SK-N-SH (cell line): Measurements from ENCODE around the gene SLC6A9. TPM values are rescaled to one million over a fixed set of nuclear protein-coding genes. Genes with fewer than 3 reads are reported as not detected.

Experiments
- CTCF ChIA-PET: fragments of 300-600, 350-600 bp; formaldehyde crosslinking; extraction: SDS; loops from one replicate; lab custom pipeline; 2021; lab: Yijun Ruan, JAX
- POLR2A ChIA-PET: fragments of 350-600 bp; sonication (Branson Sonifier 250); formaldehyde crosslinking; extraction: SDS; loops from one replicate; lab custom pipeline; 2020; ENCODE audit warnings: antibody characterized with exemption, inconsistent platforms; lab: Yijun Ruan, JAX
- DNase-seq: peaks from one replicate; pipeline ENCODE4 v3.0.0; 2012
- H2AFZ ChIP-seq: fragments of 200-600 bp; sonication (generic); 2 replicates; pipeline ENCODE4 v1.8.1; 2016; ENCODE audit warnings: antibody characterized with exemption, mild to moderate bottlenecking, low read depth
- H3F3A ChIP-seq: fragments of 200-600 bp; sonication (generic); replicated peaks from 2 replicates; pipeline ENCODE3; 2016; ENCODE audit warnings: antibody characterized with exemption, mild to moderate bottlenecking; ENCODE audit not compliant: insufficient read depth
- H3K27ac ChIP-seq, 2 experiments: fragments of 200-500 bp in 1 of 2; fragments of 200-600 bp in 1 of 2; sonication (Bioruptor generic) in 1 of 2; sonication (generic), shearing (Covaris generic) in 1 of 2; 2 replicates each; pipeline versions ENCODE4 v1.5.1 to v1.6.1; 2014 to 2016; ENCODE audit warnings: low read depth in 2 of 2, inconsistent platforms in 1 of 2, low read length in 1 of 2, mild to moderate bottlenecking in 1 of 2, mixed read lengths in 1 of 2
- H3K27me3 ChIP-seq: fragments of 200-600 bp; sonication (generic), shearing (Covaris generic); 2 replicates; pipeline ENCODE4 v1.6.1; 2016; ENCODE audit warnings: mixed run types; ENCODE audit not compliant: insufficient read depth
- H3K36me3 ChIP-seq, 2 experiments: fragments of 200-500 bp in 1 of 2; fragments of 200-600 bp in 1 of 2; sonication (Bioruptor generic) in 1 of 2; sonication (generic) in 1 of 2; replicated peaks in 1 of 2; 2 replicates each; pipeline versions ENCODE3 to v1.5.1; 2014 to 2016; ENCODE audit warnings: low read length in 1 of 2, mild to moderate bottlenecking in 1 of 2; ENCODE audit not compliant: insufficient read depth in 2 of 2, control insufficient read depth in 1 of 2
- H3K4me1 ChIP-seq, 2 experiments: fragments of 200-500 bp in 1 of 2; fragments of 200-600 bp in 1 of 2; sonication (Bioruptor generic) in 1 of 2; sonication (generic), shearing (Covaris generic) in 1 of 2; 2 replicates each; pipeline versions ENCODE4 v1.5.1 to v1.6.1; 2014 to 2016; ENCODE audit warnings: low read depth in 1 of 2, low read length in 1 of 2, mixed run types in 1 of 2; ENCODE audit not compliant: insufficient read depth in 2 of 2, control insufficient read depth in 1 of 2
- H3K4me2 ChIP-seq: fragments of 200-600 bp; sonication (generic), shearing (Covaris generic); 2 replicates; pipeline ENCODE4 v1.6.1; 2017; ENCODE audit warnings: mixed run types
- H3K4me3 ChIP-seq, 2 experiments: fragments of 200-500 bp in 1 of 2; fragments of 200-600 bp in 1 of 2; sonication (Bioruptor generic) in 1 of 2; sonication (generic), shearing (Covaris generic) in 1 of 2; 2 replicates each; pipeline versions ENCODE4 v1.5.1 to v1.8.1; 2014 to 2016; ENCODE audit warnings: low read depth in 2 of 2, inconsistent platforms in 1 of 2, low read length in 1 of 2, mild to moderate bottlenecking in 1 of 2, mixed read lengths in 1 of 2, moderate library complexity in 1 of 2
- H3K79me2 ChIP-seq: fragments of 200-600 bp; sonication (generic); 2 replicates; pipeline ENCODE4 v1.8.1; 2017; ENCODE audit warnings: mild to moderate bottlenecking; ENCODE audit not compliant: insufficient read depth
- H3K9ac ChIP-seq: fragments of 200-600 bp; sonication (generic); 2 replicates; pipeline ENCODE4 v1.6.1; 2017; ENCODE audit warnings: mixed run types
- H3K9me2 ChIP-seq: fragments of 200-600 bp; sonication (generic); 2 replicates; pipeline ENCODE4 v1.6.1; 2017; ENCODE audit warnings: mixed run types
- H3K9me3 ChIP-seq: fragments of 200-600 bp; sonication (generic); 2 replicates; pipeline ENCODE4 v1.6.1; 2017; ENCODE audit warnings: mixed run types, mild to moderate bottlenecking, moderate library complexity
- H4K20me1 ChIP-seq: fragments of 200-600 bp; sonication (generic); 2 replicates; pipeline ENCODE4 v1.6.1; 2017; ENCODE audit warnings: mild to moderate bottlenecking, mixed run types; ENCODE audit not compliant: insufficient read depth
- CHD2 ChIP-seq: fragments of 150-350 bp; IDR thresholded peaks from 2 replicates; pipeline ENCODE4 v1.6.1; 2018; ENCODE audit warnings: low read length; ENCODE audit not compliant: partially characterized antibody
- EP300 ChIP-seq, 2 experiments: IDR thresholded peaks; 2 replicates each; pipeline versions ENCODE4 v1.4.0 to v1.6.1; 2012; ENCODE audit warnings: borderline replicate concordance in 1 of 2, low read depth in 1 of 2, low read length in 1 of 2
- FOXJ3 ChIP-seq: sonication (generic); formaldehyde crosslinking; IDR thresholded peaks from 2 replicates; pipeline ENCODE4 v1.5.1; 2020; ENCODE audit warnings: mild to moderate bottlenecking, missing genetic modification reagents
- MEF2A ChIP-seq: IDR thresholded peaks from 2 replicates; pipeline ENCODE4 v1.4.0; 2012; ENCODE audit warnings: low read depth, borderline replicate concordance
- MXI1 ChIP-seq: IDR thresholded peaks from 2 replicates; pipeline ENCODE4 v1.6.1; 2012; ENCODE audit warnings: mild to moderate bottlenecking, low read depth, low read length, improper control_type of control experiment
- NRF1 ChIP-seq: IDR thresholded peaks from 2 replicates; pipeline ENCODE4 v1.6.1; 2012; ENCODE audit warnings: low read depth, mild to moderate bottlenecking, low read length
- RCOR1 ChIP-seq: fragments of 150-350 bp; IDR thresholded peaks from 2 replicates; pipeline ENCODE4 v1.6.1; 2017; ENCODE audit warnings: antibody characterized with exemption, low read length
- RFX5 ChIP-seq: IDR thresholded peaks from 2 replicates; pipeline ENCODE4 v1.6.1; 2012; ENCODE audit warnings: mild to moderate bottlenecking, improper control_type of control experiment, low read length
- USF2 ChIP-seq: fragments of 150-350 bp; IDR thresholded peaks from 2 replicates; pipeline ENCODE4 v1.6.1; 2017; ENCODE audit warnings: antibody characterized with exemption, low read length, low read depth, borderline replicate concordance
- ZBTB33 ChIP-seq: IDR thresholded peaks from 2 replicates; pipeline ENCODE4 v1.4.0; 2012; ENCODE audit warnings: low read depth, borderline replicate concordance
- WGBS: methylation state at CpG from one replicate; pipeline ENCODE4 v1.1.6; 2017; ENCODE audit warnings: low lambda C conversion rate; 5-methylcytosine and 5-hydroxymethylcytosine counted together
- polyA plus RNA-seq, 3 experiments: library from polyadenylated mRNA; depleted of rRNA; stranded (reverse); fragments of >200 nt; gene quantifications; 2 replicates each; pipeline ENCODE4 v1.2.3, GENCODE V29; 2012
- TF ChIP-seq, protein P1 (sequence below): IDR thresholded peaks from 2 replicates; pipeline ENCODE4 v1.6.1; 2012; ENCODE audit warnings: mild to moderate bottlenecking, low read depth, low read length, moderate library complexity
- TF ChIP-seq, protein P2 (sequence below): fragments of 150-350 bp; IDR thresholded peaks from 2 replicates; pipeline ENCODE4 v1.6.1; 2016; ENCODE audit warnings: mild to moderate bottlenecking, low read depth, low read length
- TF ChIP-seq, protein P3 (sequence below): IDR thresholded peaks from 2 replicates; pipeline ENCODE4; 2012

The SLC6A9 gene
- polyA plus RNA-seq, 1 of the 3 experiments (the other 2 are of a cell fraction), result 3.9 TPM

DNA sequence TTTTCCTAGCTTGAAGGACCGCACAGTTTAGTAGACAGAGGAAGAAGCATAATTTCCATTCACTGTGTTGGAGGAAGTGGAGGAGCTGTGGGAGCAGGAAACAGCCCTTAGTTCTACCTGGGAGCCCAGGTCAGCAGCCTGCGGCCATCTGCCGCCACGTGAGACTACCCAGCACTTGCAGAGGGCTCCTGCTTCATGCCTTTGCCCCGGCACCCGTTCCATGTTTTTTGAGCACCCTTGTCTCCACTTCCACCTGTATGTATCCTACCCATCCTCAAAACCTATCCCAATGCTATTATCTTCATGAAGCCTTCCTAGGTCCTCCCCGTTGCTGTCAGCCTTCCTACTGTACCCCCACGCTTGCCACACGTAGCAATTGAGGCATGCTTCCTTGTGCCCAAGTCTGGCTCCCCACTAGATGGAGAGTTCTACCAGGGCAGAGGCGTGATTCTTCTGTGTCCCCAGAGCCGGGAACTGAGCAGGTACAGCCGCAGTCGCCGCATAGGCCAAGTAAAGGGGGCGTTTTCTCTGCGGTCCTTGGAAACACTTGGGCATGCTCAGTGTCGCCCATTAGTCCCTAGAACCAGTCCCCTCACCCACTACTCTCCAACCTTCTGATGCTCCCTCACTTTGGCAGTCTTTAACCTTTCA lies 1.9 kb downstream of the SLC6A9 start:
- CTCF ChIA-PET, result interaction anchor here (1.0 to 25.6 kb wide), 3 partner anchors 12 to 32 kb away, joined by 3 to 598 read pairs (median 106); partner anchors contain the start of gene CCDC24
- Histone ChIP-seq H3K36me3 (no peaks in the 10 kb centered on the region), H3F3A (peaks cover 3% of the 10 kb centered on the region), H3K27ac (peak overlapping the region; percentile 74 to 87), H3K27me3 (no peaks in the 10 kb centered on the region), H2AFZ (peak overlapping the region; percentile 94), H3K9ac (peak overlapping the region; percentile 85), H3K4me2 (peak overlapping the region; percentile 99), H3K9me2 (no peaks in the 10 kb centered on the region), H3K4me1 (peaks cover 11 to 32% of the 10 kb centered on the region in 2 experiments; a peak in 2 of 4 replicates), H3K79me2 (no peaks in the 10 kb centered on the region), H3K4me3 (peak overlapping the region; percentile 82 to 93), H3K9me3 (no peaks in the 10 kb centered on the region), H4K20me1 (no peaks in the 10 kb centered on the region)
- peak; percentile 70 for DNase-seq
- POLR2A ChIA-PET, result interaction anchor here (1.0 kb wide), 1 partner anchor 19 kb away, joined by 4 read pairs; no protein-coding TSS in a partner anchor
- no peak for TF ChIP-seq RFX5
- TF ChIP-seq, protein P1, sequence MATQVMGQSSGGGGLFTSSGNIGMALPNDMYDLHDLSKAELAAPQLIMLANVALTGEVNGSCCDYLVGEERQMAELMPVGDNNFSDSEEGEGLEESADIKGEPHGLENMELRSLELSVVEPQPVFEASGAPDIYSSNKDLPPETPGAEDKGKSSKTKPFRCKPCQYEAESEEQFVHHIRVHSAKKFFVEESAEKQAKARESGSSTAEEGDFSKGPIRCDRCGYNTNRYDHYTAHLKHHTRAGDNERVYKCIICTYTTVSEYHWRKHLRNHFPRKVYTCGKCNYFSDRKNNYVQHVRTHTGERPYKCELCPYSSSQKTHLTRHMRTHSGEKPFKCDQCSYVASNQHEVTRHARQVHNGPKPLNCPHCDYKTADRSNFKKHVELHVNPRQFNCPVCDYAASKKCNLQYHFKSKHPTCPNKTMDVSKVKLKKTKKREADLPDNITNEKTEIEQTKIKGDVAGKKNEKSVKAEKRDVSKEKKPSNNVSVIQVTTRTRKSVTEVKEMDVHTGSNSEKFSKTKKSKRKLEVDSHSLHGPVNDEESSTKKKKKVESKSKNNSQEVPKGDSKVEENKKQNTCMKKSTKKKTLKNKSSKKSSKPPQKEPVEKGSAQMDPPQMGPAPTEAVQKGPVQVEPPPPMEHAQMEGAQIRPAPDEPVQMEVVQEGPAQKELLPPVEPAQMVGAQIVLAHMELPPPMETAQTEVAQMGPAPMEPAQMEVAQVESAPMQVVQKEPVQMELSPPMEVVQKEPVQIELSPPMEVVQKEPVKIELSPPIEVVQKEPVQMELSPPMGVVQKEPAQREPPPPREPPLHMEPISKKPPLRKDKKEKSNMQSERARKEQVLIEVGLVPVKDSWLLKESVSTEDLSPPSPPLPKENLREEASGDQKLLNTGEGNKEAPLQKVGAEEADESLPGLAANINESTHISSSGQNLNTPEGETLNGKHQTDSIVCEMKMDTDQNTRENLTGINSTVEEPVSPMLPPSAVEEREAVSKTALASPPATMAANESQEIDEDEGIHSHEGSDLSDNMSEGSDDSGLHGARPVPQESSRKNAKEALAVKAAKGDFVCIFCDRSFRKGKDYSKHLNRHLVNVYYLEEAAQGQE, result no peak
- TF ChIP-seq NRF1, result peak; percentile 66
- 55% methylated on average over 16 of the region's 17 CpGs for WGBS

GRCh38 chr1:44027320-44027719 lies 3.9 kb downstream of the SLC6A9 start:
- no peaks in the 10 kb centered on the region for H3K9me3 ChIP-seq
- H3K9me2 ChIP-seq, result no peaks in the 10 kb centered on the region
- CTCF ChIA-PET, result interaction anchor here (1.0 to 25.6 kb wide), 3 partner anchors 9 to 264 kb away, joined by 3 to 598 read pairs (median 23); partner anchors contain the start of gene CCDC24
- H3F3A ChIP-seq, result peaks cover 3% of the 10 kb centered on the region
- H2AFZ ChIP-seq, result no peak overlapping the region
- TF ChIP-seq EP300 (IDR thresholded peaks at IDR 0.05; ENCODE audit: borderline replicate concordance in 1 of 2, low read depth in 1 of 2, low read length in 1 of 2) (no peak), CHD2 (no peak), ZBTB33 (no peak), USF2 (no peak), MEF2A (no peak), FOXJ3 (CRISPR knock-in tag) (no peak), RCOR1 (no peak), MXI1 (no peak)
- TF ChIP-seq, protein P2, sequence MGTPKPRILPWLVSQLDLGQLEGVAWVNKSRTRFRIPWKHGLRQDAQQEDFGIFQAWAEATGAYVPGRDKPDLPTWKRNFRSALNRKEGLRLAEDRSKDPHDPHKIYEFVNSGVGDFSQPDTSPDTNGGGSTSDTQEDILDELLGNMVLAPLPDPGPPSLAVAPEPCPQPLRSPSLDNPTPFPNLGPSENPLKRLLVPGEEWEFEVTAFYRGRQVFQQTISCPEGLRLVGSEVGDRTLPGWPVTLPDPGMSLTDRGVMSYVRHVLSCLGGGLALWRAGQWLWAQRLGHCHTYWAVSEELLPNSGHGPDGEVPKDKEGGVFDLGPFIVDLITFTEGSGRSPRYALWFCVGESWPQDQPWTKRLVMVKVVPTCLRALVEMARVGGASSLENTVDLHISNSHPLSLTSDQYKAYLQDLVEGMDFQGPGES, result no peak
- TF ChIP-seq, protein P3, sequence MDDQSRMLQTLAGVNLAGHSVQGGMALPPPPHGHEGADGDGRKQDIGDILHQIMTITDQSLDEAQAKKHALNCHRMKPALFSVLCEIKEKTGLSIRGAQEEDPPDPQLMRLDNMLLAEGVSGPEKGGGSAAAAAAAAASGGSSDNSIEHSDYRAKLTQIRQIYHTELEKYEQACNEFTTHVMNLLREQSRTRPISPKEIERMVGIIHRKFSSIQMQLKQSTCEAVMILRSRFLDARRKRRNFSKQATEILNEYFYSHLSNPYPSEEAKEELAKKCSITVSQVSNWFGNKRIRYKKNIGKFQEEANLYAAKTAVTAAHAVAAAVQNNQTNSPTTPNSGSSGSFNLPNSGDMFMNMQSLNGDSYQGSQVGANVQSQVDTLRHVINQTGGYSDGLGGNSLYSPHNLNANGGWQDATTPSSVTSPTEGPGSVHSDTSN, result no peak
- H3K36me3 ChIP-seq, result no peaks in the 10 kb centered on the region
- no peaks in the 10 kb centered on the region for H4K20me1 ChIP-seq
- no peak overlapping the region for H3K4me2 ChIP-seq
- H3K4me1 ChIP-seq, result peaks cover 11 to 34% of the 10 kb centered on the region in 2 experiments; a peak in 2 of 4 replicates
- H3K27ac ChIP-seq, result no peak overlapping the region
- H3K79me2 ChIP-seq, result no peaks in the 10 kb centered on the region
- H3K27me3 ChIP-seq, result no peaks in the 10 kb centered on the region
- WGBS, result 92% methylated on average over 3 of the region's 3 CpGs
- POLR2A ChIA-PET, result no interaction called here
- no peak overlapping the region for H3K9ac ChIP-seq
- no peak overlapping the region for H3K4me3 ChIP-seq
- DNase-seq, result no peak
